HepG2 (cell line): ENCODE data around the gene ALB. TPM values are rescaled to one million over a fixed set of nuclear protein-coding genes. Genes with fewer than 3 reads are reported as not detected.

Experiments
- HMGXB3 ChIP-seq: sonication (generic); formaldehyde crosslinking; IDR thresholded peaks from 2 replicates; pipeline ENCODE4 v1.4.0; 2020; ENCODE audit warnings: missing genetic modification reagents, borderline replicate concordance
- LRRFIP1 ChIP-seq: sonication (generic); formaldehyde crosslinking; conservative IDR thresholded peaks from 2 replicates; pipeline ENCODE4 v1.4.0; 2020; ENCODE audit warnings: missing genetic modification reagents
- SALL1 ChIP-seq: sonication (generic); formaldehyde crosslinking; IDR thresholded peaks from 2 replicates; pipeline ENCODE4 v1.8.0; 2022; ENCODE audit warnings: mild to moderate bottlenecking, missing genetic modification reagents
- SRY ChIP-seq: sonication (generic); formaldehyde crosslinking; IDR thresholded peaks from 2 replicates; pipeline ENCODE4 v1.8.0; 2022; ENCODE audit warnings: mild to moderate bottlenecking, missing genetic modification reagents
- ZNF30 ChIP-seq: sonication (generic); formaldehyde crosslinking; IDR thresholded peaks from 2 replicates; pipeline ENCODE4 v1.5.0; 2020; ENCODE audit warnings: mild to moderate bottlenecking, missing genetic modification reagents
- ZNF318 ChIP-seq: sonication (generic); formaldehyde crosslinking; IDR thresholded peaks from 2 replicates; pipeline ENCODE4 v1.4.0; 2020; ENCODE audit warnings: mild to moderate bottlenecking, missing genetic modification reagents
- ZNF644 ChIP-seq: IDR thresholded peaks from 2 replicates; pipeline ENCODE4 v1.6.1; 2016; ENCODE audit warnings: low read depth
- polyA plus RNA-seq, 8 experiments: library from polyadenylated mRNA; depleted of rRNA in 3 of 8; stranded (reverse) in 7 of 8; unstranded in 1 of 8; fragments of >200 nt; fragmentation: Illumina TruSeq in 4 of 8; extraction: Trizol in 4 of 8; gene quantifications; 2 replicates each; pipeline versions ENCODE4 v1.2.1 to v1.2.3, GENCODE V29; 2011 to 2016; ENCODE audit warnings: low read depth in 4 of 8, missing spikeins in 1 of 8, mixed read lengths in 1 of 8; ENCODE audit not compliant: insufficient read depth in 1 of 8
- total RNA-seq, 5 experiments: library from RNA; depleted of rRNA; stranded (reverse); fragments of >200 nt; fragmentation: Illumina TruSeq; extraction: Trizol; gene quantifications; 2 replicates each; pipeline ENCODE4 v1.2.3, GENCODE V29; 2016; ENCODE audit warnings: low read depth in 1 of 5
- TF ChIP-seq, protein P1 (sequence below): sonication (generic); formaldehyde crosslinking; IDR thresholded peaks from 2 replicates; pipeline ENCODE4 v1.5.0; 2020; ENCODE audit warnings: mild to moderate bottlenecking, missing genetic modification reagents, moderate library complexity
- TF ChIP-seq, protein P2 (sequence below): sonication (generic); formaldehyde crosslinking; IDR thresholded peaks from 2 replicates; pipeline ENCODE4 v1.5.0; 2020; ENCODE audit warnings: missing genetic modification reagents, mild to moderate bottlenecking, borderline replicate concordance

The ALB gene
- total and polyA plus RNA-seq, 2 of the 13 experiments (the other 11 are each of a cell fraction or from before 2014, with no cell fraction given): 22,259 to 22,625 TPM

DNA sequence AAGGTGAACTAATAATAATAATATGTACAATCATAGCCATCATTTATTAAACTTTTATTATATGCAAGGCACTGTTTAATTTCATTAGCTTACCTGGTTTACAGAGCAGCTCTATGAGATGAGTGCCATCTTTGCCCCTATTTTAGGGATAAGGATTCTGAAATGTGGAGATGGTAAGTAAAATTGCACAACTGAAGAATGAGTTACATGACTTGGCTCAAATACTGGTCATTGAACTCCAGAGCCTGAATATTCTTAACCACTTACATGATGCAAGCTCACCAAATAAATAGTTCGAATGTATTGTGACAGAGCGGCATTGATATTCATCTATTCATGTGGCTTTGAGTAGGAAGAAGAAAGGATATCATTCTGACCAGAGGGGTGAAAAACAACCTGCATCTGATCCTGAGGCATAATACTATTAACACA is 11.7 kb downstream of the ALB start (continued):
- TF ChIP-seq ZNF318: no peak
- no peak for TF ChIP-seq SRY (CRISPR knock-in tag)
- TF ChIP-seq ZNF30 (CRISPR knock-in tag): no peak
- TF ChIP-seq HMGXB3 (CRISPR knock-in tag): no peak
- TF ChIP-seq SALL1 (CRISPR knock-in tag): no peak; the same call in 1 of the 2 replicates
- TF ChIP-seq, protein P1, sequence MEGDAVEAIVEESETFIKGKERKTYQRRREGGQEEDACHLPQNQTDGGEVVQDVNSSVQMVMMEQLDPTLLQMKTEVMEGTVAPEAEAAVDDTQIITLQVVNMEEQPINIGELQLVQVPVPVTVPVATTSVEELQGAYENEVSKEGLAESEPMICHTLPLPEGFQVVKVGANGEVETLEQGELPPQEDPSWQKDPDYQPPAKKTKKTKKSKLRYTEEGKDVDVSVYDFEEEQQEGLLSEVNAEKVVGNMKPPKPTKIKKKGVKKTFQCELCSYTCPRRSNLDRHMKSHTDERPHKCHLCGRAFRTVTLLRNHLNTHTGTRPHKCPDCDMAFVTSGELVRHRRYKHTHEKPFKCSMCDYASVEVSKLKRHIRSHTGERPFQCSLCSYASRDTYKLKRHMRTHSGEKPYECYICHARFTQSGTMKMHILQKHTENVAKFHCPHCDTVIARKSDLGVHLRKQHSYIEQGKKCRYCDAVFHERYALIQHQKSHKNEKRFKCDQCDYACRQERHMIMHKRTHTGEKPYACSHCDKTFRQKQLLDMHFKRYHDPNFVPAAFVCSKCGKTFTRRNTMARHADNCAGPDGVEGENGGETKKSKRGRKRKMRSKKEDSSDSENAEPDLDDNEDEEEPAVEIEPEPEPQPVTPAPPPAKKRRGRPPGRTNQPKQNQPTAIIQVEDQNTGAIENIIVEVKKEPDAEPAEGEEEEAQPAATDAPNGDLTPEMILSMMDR (CRISPR knock-in tag): no peak
- no peak for TF ChIP-seq LRRFIP1 (CRISPR knock-in tag)
- TF ChIP-seq, protein P2, sequence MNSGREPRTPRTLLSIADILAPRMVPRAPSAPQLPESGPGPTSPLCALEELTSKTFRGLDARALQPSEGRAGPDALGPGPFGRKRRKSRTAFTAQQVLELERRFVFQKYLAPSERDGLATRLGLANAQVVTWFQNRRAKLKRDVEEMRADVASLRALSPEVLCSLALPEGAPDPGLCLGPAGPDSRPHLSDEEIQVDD (CRISPR knock-in tag): no peak
- no peak for TF ChIP-seq ZNF644 (CRISPR knock-in tag)
